H1 (cell line): Measurements from ENCODE around the gene MRPS14. TPM values are rescaled to one million over a fixed set of nuclear protein-coding genes. Genes with fewer than 3 reads are reported as not detected.

ENCODE experiments used
- CTCF ChIA-PET: fragments of 300-600 bp; sonication (Branson Sonifier 250); formaldehyde crosslinking; loops from one replicate; lab custom pipeline; 2021; ENCODE audit not compliant: partially characterized antibody; lab: Charles Lee
- POLR2A ChIA-PET: fragments of 300-600 bp; sonication (Branson Sonifier 250); formaldehyde crosslinking; loops from one replicate; lab custom pipeline; 2021; ENCODE audit warnings: inconsistent platforms; ENCODE audit not compliant: partially characterized antibody; lab: Charles Lee
- DNase-seq, 2 experiments: peaks; one replicate each; pipeline versions ENCODE4 v3.0.0 to v3.0.0-alpha.2; 2010 to 2022; ENCODE audit warnings: low spot score in 2 of 2, low read depth in 1 of 2, mixed read lengths in 1 of 2
- FAIRE-seq: peaks from 2 replicates; lab custom pipeline; 2011; peaks lifted over from hg19 to GRCh38; lab: Jason Lieb, UNC
- H2AFZ ChIP-seq: 2 replicates; pipeline ENCODE4 v1.8.1; 2012; ENCODE audit warnings: low read length, inconsistent platforms
- H2AK5ac ChIP-seq: 2 replicates; pipeline ENCODE4 v1.6.1; 2013; ENCODE audit warnings: low read depth, low read length
- H2BK120ac ChIP-seq: replicated peaks from 2 replicates; pipeline ENCODE3; 2013; ENCODE audit warnings: low read depth, low read length, inconsistent platforms
- H2BK12ac ChIP-seq: 2 replicates; pipeline ENCODE4 v1.6.1; 2013; ENCODE audit warnings: low read depth, low read length
- H2BK15ac ChIP-seq: 2 replicates; pipeline ENCODE4 v1.6.1; 2013; ENCODE audit warnings: low read length
- H2BK20ac ChIP-seq: 2 replicates; pipeline ENCODE4 v1.6.1; 2013; ENCODE audit warnings: low read length
- H2BK5ac ChIP-seq: 2 replicates; pipeline ENCODE4 v1.6.1; 2013; ENCODE audit warnings: low read depth, low read length
- H3K14ac ChIP-seq: 2 replicates; pipeline ENCODE4 v1.6.1; 2013; ENCODE audit warnings: inconsistent platforms; ENCODE audit not compliant: insufficient read length
- H3K18ac ChIP-seq: 2 replicates; pipeline ENCODE4 v1.6.1; 2013; ENCODE audit warnings: low read length; ENCODE audit errors: extremely low read depth
- H3K23ac ChIP-seq: 2 replicates; pipeline ENCODE4 v1.6.1; 2013; ENCODE audit warnings: inconsistent platforms; ENCODE audit not compliant: insufficient read length
- H3K23me2 ChIP-seq: 2 replicates; pipeline ENCODE4 v1.6.1; 2013; ENCODE audit warnings: low read depth, low read length
- H3K27ac ChIP-seq: 2 replicates; pipeline ENCODE4 v1.6.1; 2011; ENCODE audit warnings: low read depth, low read length, inconsistent platforms
- H3K27me3 ChIP-seq, 4 experiments: replicated peaks in 1 of 4; 1 replicate in 1 of 4; 2 replicates in 3 of 4; pipeline versions ENCODE4 v1.6.1 to v1.8.1; 2011 to 2013; ENCODE audit warnings: low read length in 3 of 4, mild to moderate bottlenecking in 3 of 4, inconsistent platforms in 2 of 4, mixed read lengths in 2 of 4, moderate library complexity in 1 of 4; ENCODE audit not compliant: control insufficient read depth in 3 of 4, insufficient read depth in 3 of 4; ENCODE audit errors: extremely low read depth in 1 of 4
- H3K36me3 ChIP-seq, 4 experiments: 2 replicates each; pipeline versions ENCODE4 v1.6.1 to v1.8.1; 2011 to 2013; ENCODE audit warnings: mild to moderate bottlenecking in 4 of 4, low read length in 3 of 4, moderate library complexity in 2 of 4, control low read depth in 1 of 4, inconsistent platforms in 1 of 4; ENCODE audit not compliant: insufficient read depth in 4 of 4, control insufficient read depth in 2 of 4
- H3K4ac ChIP-seq: replicated peaks from 2 replicates; pipeline ENCODE3; 2013; ENCODE audit warnings: low read length, low read depth, mixed read lengths, inconsistent platforms; ENCODE audit not compliant: insufficient read length
- H3K4me1 ChIP-seq, 4 experiments: replicated peaks in 1 of 4; 1 replicate in 1 of 4; 2 replicates in 3 of 4; pipeline versions ENCODE4 v1.6.1 to v1.8.1; 2011 to 2013; ENCODE audit warnings: low read length in 3 of 4, inconsistent platforms in 2 of 4, mixed read lengths in 1 of 4; ENCODE audit not compliant: insufficient read depth in 4 of 4, control insufficient read depth in 3 of 4
- H3K4me2 ChIP-seq, 2 experiments: 2 replicates each; pipeline versions ENCODE4 v1.6.1 to v1.8.1; 2011 to 2013; ENCODE audit warnings: low read depth in 2 of 2, low read length in 2 of 2, control low read depth in 1 of 2, inconsistent platforms in 1 of 2, mild to moderate bottlenecking in 1 of 2; ENCODE audit not compliant: insufficient read depth in 1 of 2
- H3K4me3 ChIP-seq, 4 experiments: fragments of 200-600, 300-600 bp in 1 of 4; sonication (generic), shearing (Covaris generic), sonication (Bioruptor Twin) in 1 of 4; 2 replicates each; pipeline versions ENCODE4 v1.5.1 to v1.8.1; 2011 to 2016; ENCODE audit warnings: low read length in 4 of 4, low read depth in 3 of 4, control low read depth in 2 of 4, inconsistent platforms in 2 of 4, mild to moderate bottlenecking in 2 of 4, mixed read lengths in 1 of 4, moderate library complexity in 1 of 4; ENCODE audit not compliant: insufficient read depth in 2 of 4; ENCODE audit errors: extremely low read depth in 1 of 4
- H3K56ac ChIP-seq: replicated peaks from 2 replicates; pipeline ENCODE3; 2013; ENCODE audit warnings: low read depth, mild to moderate bottlenecking, mixed read lengths, low read length, inconsistent platforms; ENCODE audit not compliant: insufficient read length
- H3K79me1 ChIP-seq: 2 replicates; pipeline ENCODE4 v1.6.1; 2013; ENCODE audit warnings: low read depth, low read length, control low read depth
- H3K79me2 ChIP-seq, 2 experiments: 2 replicates each; pipeline versions ENCODE4 v1.6.1 to v1.8.1; 2012 to 2013; ENCODE audit warnings: low read length in 2 of 2, mild to moderate bottlenecking in 2 of 2, inconsistent platforms in 1 of 2; ENCODE audit not compliant: insufficient read depth in 2 of 2, control insufficient read depth in 1 of 2
- H3K9ac ChIP-seq, 4 experiments: replicated peaks in 1 of 4; 1 replicate in 1 of 4; 2 replicates in 3 of 4; pipeline versions ENCODE4 v1.6.1 to v1.8.1; 2011 to 2013; ENCODE audit warnings: low read depth in 3 of 4, low read length in 3 of 4, control low read depth in 2 of 4, mild to moderate bottlenecking in 2 of 4, moderate library complexity in 2 of 4, inconsistent platforms in 1 of 4; ENCODE audit errors: extremely low read depth in 1 of 4
- H3K9me3 ChIP-seq, 2 experiments: 2 replicates each; pipeline versions ENCODE4 v1.6.1 to v1.8.1; 2012 to 2013; ENCODE audit warnings: mild to moderate bottlenecking in 2 of 2, moderate library complexity in 2 of 2, control low read depth in 1 of 2, inconsistent platforms in 1 of 2, low read depth in 1 of 2, low read length in 1 of 2, mixed read lengths in 1 of 2; ENCODE audit not compliant: insufficient read depth in 2 of 2
- H4K20me1 ChIP-seq, 2 experiments: replicated peaks in 1 of 2; 2 replicates each; pipeline versions ENCODE3 to v1.8.1; 2011 to 2013; ENCODE audit warnings: inconsistent platforms in 2 of 2, low read length in 2 of 2, mild to moderate bottlenecking in 1 of 2; ENCODE audit not compliant: insufficient read depth in 2 of 2, control insufficient read depth in 1 of 2
- H4K5ac ChIP-seq: 2 replicates; pipeline ENCODE4 v1.6.1; 2013; ENCODE audit warnings: low read length, low read depth, mixed read lengths, inconsistent platforms; ENCODE audit not compliant: insufficient read length
- H4K8ac ChIP-seq: 2 replicates; pipeline ENCODE4 v1.8.0; 2013; ENCODE audit warnings: mild to moderate bottlenecking, moderate library complexity, low read length, inconsistent platforms; ENCODE audit not compliant: insufficient read depth; ENCODE audit errors: extremely low read depth
- H4K91ac ChIP-seq: replicated peaks from 2 replicates; pipeline ENCODE3; 2013; ENCODE audit warnings: low read length, mixed read lengths, inconsistent platforms; ENCODE audit not compliant: insufficient read length
- ATF3 ChIP-seq: IDR thresholded peaks from 2 replicates; pipeline ENCODE4 v1.6.1; 2011; ENCODE audit warnings: low read depth, mild to moderate bottlenecking, low read length; ENCODE audit not compliant: insufficient read depth
- BRCA1 ChIP-seq: IDR thresholded peaks from 2 replicates; pipeline ENCODE4 v1.6.1; 2012; ENCODE audit warnings: low read depth, low read length, improper control_type of control experiment
- CTCF ChIP-seq, 3 experiments: IDR thresholded peaks; 1 replicate in 2 of 3; 2 replicates in 1 of 3; pipeline versions ENCODE4 v1.5.1 to v1.6.1; 2011; ENCODE audit warnings: low read length in 3 of 3, mild to moderate bottlenecking in 3 of 3, inconsistent platforms in 2 of 3, low read depth in 1 of 3, moderate library complexity in 1 of 3; ENCODE audit not compliant: insufficient read depth in 1 of 3; ENCODE audit errors: control extremely low read depth in 1 of 3
- E2F6 ChIP-seq: IDR thresholded peaks from 2 replicates; pipeline ENCODE4 v1.6.1; 2012; ENCODE audit warnings: inconsistent platforms
- FOSL1 ChIP-seq: IDR thresholded peaks from 2 replicates; pipeline ENCODE4 v1.6.1; 2011; ENCODE audit warnings: mild to moderate bottlenecking, low read depth, low read length, moderate library complexity; ENCODE audit not compliant: insufficient read depth
- HDAC6 ChIP-seq: IDR thresholded peaks from one replicate; pipeline ENCODE4 v1.7.1; 2012; ENCODE audit warnings: low read depth, mild to moderate bottlenecking, inconsistent platforms, low read length, moderate library complexity
- NANOG ChIP-seq: IDR thresholded peaks from 2 replicates; pipeline ENCODE4 v1.6.1; 2011; ENCODE audit warnings: low read length, low read depth, mild to moderate bottlenecking, inconsistent platforms; ENCODE audit not compliant: insufficient read depth, poor library complexity, severe bottlenecking
- POLR2A ChIP-seq, 2 experiments: IDR thresholded peaks; 1 replicate in 1 of 2; 2 replicates in 1 of 2; pipeline ENCODE4 v1.6.1; 2011; ENCODE audit warnings: low read depth in 2 of 2, low read length in 2 of 2, mild to moderate bottlenecking in 2 of 2; ENCODE audit errors: control extremely low read depth in 1 of 2
- RBBP5 ChIP-seq: IDR thresholded peaks from 2 replicates; pipeline ENCODE4 v1.7.1; 2012; ENCODE audit warnings: low read depth, mild to moderate bottlenecking, inconsistent platforms, low read length, moderate library complexity, borderline replicate concordance
- SIRT6 ChIP-seq: IDR thresholded peaks from one replicate; pipeline ENCODE4 v1.7.1; 2012; ENCODE audit warnings: low read length, inconsistent platforms
- WGBS, 2 experiments: shearing (Covaris generic) in 1 of 2; methylation state at CpG; one replicate each; pipeline versions ENCODE4 v1.1.6 to v1.1.7; 2013 to 2015; ENCODE audit warnings: low lambda C conversion rate in 2 of 2, mixed read lengths in 2 of 2, inconsistent platforms in 1 of 2, low coverage in 1 of 2, missing lambda C conversion rate in 1 of 2; ENCODE audit not compliant: insufficient replicate concordance in 2 of 2, insufficient coverage in 1 of 2, insufficient read length in 1 of 2; ENCODE audit errors: extremely low coverage in 1 of 2, missing lambda C conversion rate in 1 of 2; 5-methylcytosine and 5-hydroxymethylcytosine counted together
- polyA plus RNA-seq, 7 experiments: library from polyadenylated mRNA; depleted of rRNA in 3 of 7; stranded (reverse) in 5 of 7; unstranded in 2 of 7; fragments of >200 nt in 5 of 7; fragments of 200-250 nt in 2 of 7; gene quantifications; 1 replicate in 5 of 7; 2 replicates in 1 of 7; 4 replicates in 1 of 7; pipeline versions ENCODE4 v1.2.1 to v1.2.3, GENCODE V29; 2011 to 2013; ENCODE audit warnings: missing spikeins in 2 of 7, mixed read lengths in 2 of 7
- total RNA-seq: library from RNA; stranded (reverse); fragmentation: NEBNext Ultra II Directional; extraction: Animal tissue kit (Norgen Biotek cat#: 25700); gene quantifications from 2 replicates; pipeline ENCODE4 v1.2.1, GENCODE V29; 2021

MRPS14 gene
- total and polyA plus RNA-seq, 2 of the 8 experiments (the other 6 are each of a cell fraction or from before 2014, with no cell fraction given) = 27.5 to 38.7 TPM

- no peak overlapping the region for H2BK15ac ChIP-seq
- H3K9ac ChIP-seq = no peak overlapping the region
- H3K36me3 ChIP-seq = peaks cover 35 to 94% (median 55%) of the 10 kb centered on the region in 4 experiments
- DNase-seq (no peak), FAIRE-seq (no peak)
- H2BK5ac ChIP-seq = no peak overlapping the region
- WGBS, 2 experiments = 97% methylated on average over 2 of the region's 2 CpGs; no CpG with 5 or more reads in 1 of the 2 experiments
- no peak overlapping the region for H3K4me3 ChIP-seq
- H4K91ac ChIP-seq = no peak overlapping the region
- H2BK20ac ChIP-seq = no peak overlapping the region
- no peak overlapping the region for H2AK5ac ChIP-seq
- no peaks in the 10 kb centered on the region for H3K27me3 ChIP-seq
- no peak overlapping the region for H3K4me2 ChIP-seq
- CTCF ChIA-PET = interaction anchor here (0.6 to 1.9 kb wide), 3 partner anchors 11 to 201 kb away, joined by 3 to 7 read pairs (median 4); no protein-coding TSS in a partner anchor
- H4K20me1 ChIP-seq = peaks cover 0 to 3% of the 10 kb centered on the region in 2 experiments
- H3K56ac ChIP-seq = no peak overlapping the region
- POLR2A ChIA-PET = interaction anchor here (2.5 kb wide), 1 partner anchor 18 kb away, joined by 8 read pairs; no protein-coding TSS in a partner anchor
- no peak overlapping the region for H2AFZ ChIP-seq
- H3K4ac ChIP-seq = no peak overlapping the region
- H2BK12ac ChIP-seq = no peak overlapping the region
- no peaks in the 10 kb centered on the region for H3K23me2 ChIP-seq
- H3K27ac ChIP-seq = no peak overlapping the region
- no peaks in the 10 kb centered on the region for H3K9me3 ChIP-seq
- H2BK120ac ChIP-seq = no peak overlapping the region
- no peaks in the 10 kb centered on the region; a peak in 2 of 4 replicates for H3K79me2 ChIP-seq
- H3K79me1 ChIP-seq = peaks cover 2% of the 10 kb centered on the region; the same call in 1 of the 2 replicates
- H3K4me1 ChIP-seq = no peaks in the 10 kb centered on the region
- no peak overlapping the region for H3K23ac ChIP-seq
- no peak overlapping the region for H3K18ac ChIP-seq
- no peak overlapping the region for H4K8ac ChIP-seq
- no peak overlapping the region for H3K14ac ChIP-seq
- H4K5ac ChIP-seq = no peak overlapping the region
- TF ChIP-seq SIRT6 = no peak
- TF ChIP-seq FOSL1 = no peak
- no peak for TF ChIP-seq POLR2A (IDR thresholded peaks at IDR 0.05; ENCODE audit: control extremely low read depth in 1 of 2, low read depth in 2 of 2, low read length in 2 of 2)
- no peak for TF ChIP-seq E2F6
- no peak for TF ChIP-seq CTCF (IDR thresholded peaks at IDR 0.05; ENCODE audit: control extremely low read depth in 1 of 3, insufficient read depth in 1 of 3, low read depth in 1 of 3, low read length in 3 of 3)
- no peak for TF ChIP-seq NANOG
- no peak for TF ChIP-seq RBBP5
- no peak for TF ChIP-seq BRCA1
- no peak for TF ChIP-seq ATF3
- no peak for TF ChIP-seq HDAC6
Observed at GRCh38 chr1:174971902-174972301, 51.3 kb downstream of the MRPS14 start.
